ENCODE results near the gene BMP10.

The BMP10 gene, protein sequence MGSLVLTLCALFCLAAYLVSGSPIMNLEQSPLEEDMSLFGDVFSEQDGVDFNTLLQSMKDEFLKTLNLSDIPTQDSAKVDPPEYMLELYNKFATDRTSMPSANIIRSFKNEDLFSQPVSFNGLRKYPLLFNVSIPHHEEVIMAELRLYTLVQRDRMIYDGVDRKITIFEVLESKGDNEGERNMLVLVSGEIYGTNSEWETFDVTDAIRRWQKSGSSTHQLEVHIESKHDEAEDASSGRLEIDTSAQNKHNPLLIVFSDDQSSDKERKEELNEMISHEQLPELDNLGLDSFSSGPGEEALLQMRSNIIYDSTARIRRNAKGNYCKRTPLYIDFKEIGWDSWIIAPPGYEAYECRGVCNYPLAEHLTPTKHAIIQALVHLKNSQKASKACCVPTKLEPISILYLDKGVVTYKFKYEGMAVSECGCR

DNA sequence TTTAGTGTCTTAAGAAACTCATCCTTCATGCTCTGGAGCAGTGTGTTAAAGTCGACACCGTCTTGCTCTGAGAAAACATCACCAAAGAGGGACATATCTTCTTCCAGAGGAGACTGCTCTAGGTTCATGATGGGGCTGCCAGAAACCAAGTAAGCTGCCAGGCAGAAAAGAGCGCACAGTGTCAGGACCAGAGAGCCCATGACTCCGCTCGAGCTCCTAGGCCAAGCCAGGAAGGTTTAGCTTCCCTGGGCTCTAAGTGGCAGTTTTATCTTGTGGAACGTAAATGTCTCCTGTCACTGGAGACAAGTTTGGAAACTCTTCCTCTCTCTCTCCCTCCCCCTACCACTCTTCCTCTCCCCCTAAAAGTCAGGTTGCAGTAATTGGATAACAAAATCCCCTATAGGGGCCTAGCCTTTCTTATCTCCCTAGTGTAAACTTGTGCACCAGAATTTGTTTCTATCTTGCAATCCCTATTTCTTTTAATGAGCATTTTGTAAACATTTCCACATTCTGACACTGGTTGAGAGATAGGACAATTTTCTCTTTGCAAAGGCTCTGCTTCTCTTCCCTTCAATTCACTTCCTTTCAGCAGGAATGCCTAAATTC is at the start of gene BMP10:
BMP10 (minus strand) TSS at position 239 of the 606 bp plus-strand sequence; CDS start at position 200, 39 bp downstream.
- H3K4me3 ChIP-seq (ENCODE audit: low read depth, low read length) = no peak within 1 kb of the TSS
- TF ChIP-seq, protein P1, sequence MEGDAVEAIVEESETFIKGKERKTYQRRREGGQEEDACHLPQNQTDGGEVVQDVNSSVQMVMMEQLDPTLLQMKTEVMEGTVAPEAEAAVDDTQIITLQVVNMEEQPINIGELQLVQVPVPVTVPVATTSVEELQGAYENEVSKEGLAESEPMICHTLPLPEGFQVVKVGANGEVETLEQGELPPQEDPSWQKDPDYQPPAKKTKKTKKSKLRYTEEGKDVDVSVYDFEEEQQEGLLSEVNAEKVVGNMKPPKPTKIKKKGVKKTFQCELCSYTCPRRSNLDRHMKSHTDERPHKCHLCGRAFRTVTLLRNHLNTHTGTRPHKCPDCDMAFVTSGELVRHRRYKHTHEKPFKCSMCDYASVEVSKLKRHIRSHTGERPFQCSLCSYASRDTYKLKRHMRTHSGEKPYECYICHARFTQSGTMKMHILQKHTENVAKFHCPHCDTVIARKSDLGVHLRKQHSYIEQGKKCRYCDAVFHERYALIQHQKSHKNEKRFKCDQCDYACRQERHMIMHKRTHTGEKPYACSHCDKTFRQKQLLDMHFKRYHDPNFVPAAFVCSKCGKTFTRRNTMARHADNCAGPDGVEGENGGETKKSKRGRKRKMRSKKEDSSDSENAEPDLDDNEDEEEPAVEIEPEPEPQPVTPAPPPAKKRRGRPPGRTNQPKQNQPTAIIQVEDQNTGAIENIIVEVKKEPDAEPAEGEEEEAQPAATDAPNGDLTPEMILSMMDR (IDR thresholded peaks at IDR 0.05; ENCODE audit: low read depth, low read length) = no peak

DNA sequence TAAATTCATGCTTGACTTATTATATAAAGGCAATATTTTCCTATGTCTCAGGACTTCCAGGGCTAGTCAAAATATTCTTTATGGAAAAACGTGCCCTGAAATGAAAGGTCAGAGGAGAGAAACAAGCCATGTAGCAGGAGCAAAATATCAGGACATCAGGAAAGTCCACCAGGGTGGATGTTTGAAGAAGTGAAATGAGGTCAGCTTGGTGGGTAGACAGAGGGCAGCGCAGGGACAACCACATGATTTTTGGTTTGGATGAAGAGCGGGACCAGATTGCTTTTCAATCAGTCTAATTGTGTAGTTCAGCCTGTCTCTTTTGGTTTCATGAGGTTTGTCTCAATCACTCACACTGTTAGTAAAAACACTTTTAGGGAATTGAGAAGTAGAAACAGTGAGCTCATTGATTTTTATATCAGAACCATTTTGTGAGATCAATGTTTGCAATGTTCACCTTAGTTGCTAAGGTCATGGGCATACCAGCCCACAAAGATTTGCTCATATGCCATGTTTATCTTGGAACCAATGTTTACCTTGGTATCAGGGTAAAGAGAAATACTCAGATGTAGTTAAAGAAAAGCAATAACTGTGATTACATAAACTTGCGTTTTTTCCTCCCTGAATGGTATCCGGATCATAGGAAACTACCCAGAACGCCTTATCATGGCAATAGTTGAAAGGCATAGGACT is 49.4 kb upstream of the BMP10 start:
- no peak overlapping the region for H3K4me3 ChIP-seq (ENCODE audit: low read depth, low read length)
- TF ChIP-seq, protein P1 (IDR thresholded peaks at IDR 0.05; ENCODE audit: low read depth, low read length) = no peak

DNA sequence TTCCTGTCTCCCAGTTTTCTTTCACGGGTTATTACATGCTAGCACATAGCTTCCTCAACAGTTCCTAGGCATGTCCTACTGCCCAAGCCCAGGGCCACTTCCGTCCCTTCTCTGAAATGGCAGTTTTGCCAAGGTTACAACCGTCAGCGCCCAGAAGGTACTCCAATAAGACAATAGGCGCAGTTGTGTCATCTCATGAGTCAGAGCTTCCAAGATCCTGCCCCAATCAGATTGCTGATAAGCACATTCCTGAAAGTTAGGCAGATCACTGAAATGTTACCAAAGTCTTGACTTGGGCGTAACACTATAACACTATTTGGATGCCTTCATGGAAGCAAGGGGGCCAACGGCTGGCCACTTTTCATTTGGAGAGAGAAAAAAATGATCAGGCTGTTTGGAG is 47.3 kb upstream of the BMP10 start:
- no peak overlapping the region for H3K4me3 ChIP-seq (ENCODE audit: low read depth, low read length)
- TF ChIP-seq, protein P1 (IDR thresholded peaks at IDR 0.05; ENCODE audit: low read depth, low read length) = no peak

DNA sequence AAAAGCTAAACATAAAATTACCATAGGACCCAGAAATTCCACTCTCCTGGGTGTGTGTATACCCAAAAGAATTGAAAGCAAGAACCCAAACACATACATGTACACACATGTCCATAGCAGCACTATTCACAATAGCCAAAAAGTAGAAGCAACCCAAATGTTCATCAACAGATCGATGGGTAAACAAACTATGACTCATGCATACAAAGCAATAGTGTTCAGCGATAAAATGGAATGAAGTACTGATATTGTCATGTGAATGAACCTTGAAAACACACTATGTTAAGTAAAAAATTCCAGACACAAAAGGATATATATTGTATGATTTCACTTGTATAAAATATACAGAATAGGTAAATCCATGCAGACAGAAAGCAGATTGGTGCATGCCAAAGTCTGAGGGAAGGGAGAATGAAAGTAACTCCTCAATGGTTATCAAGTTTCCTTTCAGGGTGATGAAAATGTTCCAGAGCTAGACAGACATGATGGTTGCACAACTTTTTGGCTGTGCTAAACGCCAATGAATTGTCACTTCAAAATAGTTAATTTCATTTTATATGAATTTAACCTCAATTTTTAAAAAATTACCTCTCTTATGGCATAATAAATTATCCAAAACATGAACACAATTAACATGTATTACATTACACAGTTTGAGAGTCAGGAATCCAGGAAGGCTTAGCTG is 46.0 kb upstream of the BMP10 start:
- H3K4me3 ChIP-seq (ENCODE audit: low read depth, low read length) = no peak overlapping the region
- TF ChIP-seq, protein P1 (IDR thresholded peaks at IDR 0.05; ENCODE audit: low read depth, low read length) = no peak

DNA sequence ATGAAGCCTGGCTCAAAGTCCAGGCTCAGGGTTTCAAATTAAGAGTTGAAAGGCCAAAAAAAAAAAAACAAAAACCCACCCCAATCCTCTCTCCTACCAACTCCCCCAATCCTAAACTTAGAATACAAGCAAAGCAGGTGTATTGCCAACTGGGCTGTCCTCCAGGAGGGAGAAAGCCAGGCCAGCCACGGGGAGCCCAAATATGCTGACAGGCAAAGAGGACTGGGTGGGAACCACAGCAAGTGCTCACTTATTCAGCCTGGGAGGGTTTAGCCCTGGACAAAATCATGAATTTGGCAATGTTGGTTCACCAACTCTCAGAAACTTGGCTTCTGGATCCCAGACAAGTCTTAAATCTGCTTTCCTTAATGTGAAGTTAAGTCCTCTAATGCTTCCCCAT is 45.0 kb upstream of the BMP10 start:
- TF ChIP-seq, protein P1 (IDR thresholded peaks at IDR 0.05; ENCODE audit: low read depth, low read length) = no peak
- no peak overlapping the region for H3K4me3 ChIP-seq (ENCODE audit: low read depth, low read length)

DNA sequence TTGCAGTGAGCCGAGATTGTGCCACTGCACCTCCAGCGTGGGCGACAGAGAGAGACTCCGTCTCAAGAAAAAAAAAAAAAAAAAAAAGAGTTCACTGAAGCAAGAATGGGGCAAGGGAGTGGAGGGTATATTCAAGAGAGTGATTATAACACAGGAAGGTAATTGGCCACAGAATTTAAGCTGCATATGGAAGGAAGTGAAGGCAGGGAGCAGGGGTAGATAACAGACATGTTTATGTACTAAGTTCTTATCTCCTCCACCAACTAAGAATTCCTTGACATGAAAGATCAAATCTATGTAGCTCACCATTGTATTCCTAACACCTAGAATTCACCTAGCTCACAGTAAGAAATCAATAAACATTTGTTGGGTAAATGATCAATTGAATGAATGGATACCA is 44.2 kb upstream of the BMP10 start:
- TF ChIP-seq, protein P1 (IDR thresholded peaks at IDR 0.05; ENCODE audit: low read depth, low read length) = no peak
- no peak overlapping the region for H3K4me3 ChIP-seq (ENCODE audit: low read depth, low read length)
